BLaER1 (cell line): ENCODE results near the gene UBE3C.
A peak's percentile ranks its signal among the peaks of the same experiment; 100 is the strongest.
"Not testable (repeated sequence)": the region's sequence is repeated elsewhere in the genome, so short reads cannot be mapped to it uniquely, and the experiment has no call there.

ENCODE experiments used
- H3K27ac ChIP-seq: shearing (Covaris generic); formaldehyde crosslinking; 2 replicates; pipeline ENCODE4 v1.8.1; 2022
- H3K27me3 ChIP-seq: shearing (Covaris generic); formaldehyde crosslinking; 2 replicates; pipeline ENCODE4 v1.8.1; 2022
- H3K36me3 ChIP-seq: shearing (Covaris generic); formaldehyde crosslinking; 2 replicates; pipeline ENCODE4 v1.8.1; 2022
- H3K4me1 ChIP-seq: shearing (Covaris generic); formaldehyde crosslinking; 2 replicates; pipeline ENCODE4 v1.8.1; 2022
- H3K4me2 ChIP-seq: shearing (Covaris generic); formaldehyde crosslinking; 2 replicates; pipeline ENCODE4 v1.8.1; 2022
- H3K4me3 ChIP-seq: shearing (Covaris generic); formaldehyde crosslinking; 2 replicates; pipeline ENCODE4 v1.8.1; 2022
- H3K9ac ChIP-seq: shearing (Covaris generic); formaldehyde crosslinking; 2 replicates; pipeline ENCODE4 v1.8.1; 2022
- H3K9me3 ChIP-seq: shearing (Covaris generic); formaldehyde crosslinking; 2 replicates; pipeline ENCODE4 v1.8.1; 2022
- H4K20me1 ChIP-seq: shearing (Covaris generic); formaldehyde crosslinking; 2 replicates; pipeline ENCODE4 v1.8.1; 2022
- Cebpa-rat ChIP-seq: shearing (Covaris generic); IDR thresholded peaks from 2 replicates; pipeline ENCODE4 v1.8.1; 2022

Gene UBE3C

DNA sequence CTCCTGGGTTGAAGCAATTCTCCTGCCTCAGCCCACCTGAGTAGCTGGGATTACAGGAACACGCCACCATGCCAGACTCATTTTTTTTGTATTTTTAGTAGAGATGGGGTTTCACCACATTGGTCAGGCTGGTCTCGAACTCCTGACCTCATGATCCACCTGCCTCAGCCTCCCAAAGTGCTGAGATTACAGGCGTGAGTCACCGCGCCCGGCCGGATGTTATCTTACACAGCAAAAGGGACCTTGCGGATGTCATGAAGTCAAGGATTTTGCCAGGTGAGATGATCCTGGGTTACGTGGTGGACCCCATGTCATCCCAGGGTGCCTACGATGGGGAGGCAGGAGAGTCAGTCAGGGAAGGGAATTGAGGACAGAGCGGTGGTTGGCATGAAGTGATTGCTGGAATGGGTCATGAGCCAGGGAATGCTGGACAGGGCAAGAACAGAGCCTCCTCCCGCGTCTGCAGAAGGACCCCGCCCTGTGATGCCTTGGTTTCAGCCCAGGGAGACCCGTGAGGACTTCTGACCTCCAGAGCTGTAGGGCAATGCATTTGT lies 8.7 kb upstream of the UBE3C start:
- no peak for TF ChIP-seq Cebpa-rat
- H3K27me3 ChIP-seq = no peaks in the 10 kb centered on the region
- H3K9ac ChIP-seq = no peak overlapping the region

DNA sequence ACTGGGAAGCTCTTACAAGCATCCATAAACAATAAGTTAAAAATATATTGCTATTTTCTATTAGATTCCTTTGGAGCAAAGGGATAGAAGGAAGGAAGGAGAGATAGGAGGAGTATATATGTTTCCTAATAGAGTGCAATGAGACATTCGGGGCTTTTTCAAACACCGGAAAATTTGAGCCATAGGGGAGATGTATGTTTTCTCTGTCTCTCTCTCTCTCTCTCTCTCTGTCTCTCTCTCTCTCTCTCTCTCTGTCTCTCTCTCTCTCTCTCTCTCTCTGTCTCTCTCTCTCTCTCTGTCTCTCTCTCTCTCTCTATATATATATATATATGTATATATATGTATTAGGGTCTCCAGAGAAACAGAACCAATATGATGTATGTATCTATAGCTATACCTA lies 7.9 kb upstream of the UBE3C start:
- H3K36me3 ChIP-seq, H3K9ac ChIP-seq, H3K27me3 ChIP-seq, H3K4me2 ChIP-seq, H4K20me1 ChIP-seq, H3K27ac ChIP-seq, H3K9me3 ChIP-seq, H3K4me1 ChIP-seq, H3K4me3 ChIP-seq: not testable (repeated sequence)

More for the DNA sequence above, 8.7 kb upstream of the UBE3C start:
- Histone ChIP-seq H3K4me2 (no peak overlapping the region), H3K4me1 (peaks cover 10% of the 10 kb centered on the region), H3K27ac (no peak overlapping the region), H3K36me3 (no peaks in the 10 kb centered on the region), H3K4me3 (no peak overlapping the region), H4K20me1 (no peaks in the 10 kb centered on the region), H3K9me3 (no peaks in the 10 kb centered on the region)

- Histone ChIP-seq H3K4me3 (no peak overlapping the region), H3K27me3 (no peaks in the 10 kb centered on the region), H3K4me1 (peaks cover under 1% of the 10 kb centered on the region), H3K27ac (no peak overlapping the region), H4K20me1 (no peaks in the 10 kb centered on the region), H3K36me3 (no peaks in the 10 kb centered on the region), H3K4me2 (no peak overlapping the region), H3K9ac (no peak overlapping the region), H3K9me3 (no peaks in the 10 kb centered on the region)
- no peak for TF ChIP-seq Cebpa-rat
Measured at GRCh38 chr7:157132796-157133195, 5.9 kb upstream of the UBE3C start.

DNA sequence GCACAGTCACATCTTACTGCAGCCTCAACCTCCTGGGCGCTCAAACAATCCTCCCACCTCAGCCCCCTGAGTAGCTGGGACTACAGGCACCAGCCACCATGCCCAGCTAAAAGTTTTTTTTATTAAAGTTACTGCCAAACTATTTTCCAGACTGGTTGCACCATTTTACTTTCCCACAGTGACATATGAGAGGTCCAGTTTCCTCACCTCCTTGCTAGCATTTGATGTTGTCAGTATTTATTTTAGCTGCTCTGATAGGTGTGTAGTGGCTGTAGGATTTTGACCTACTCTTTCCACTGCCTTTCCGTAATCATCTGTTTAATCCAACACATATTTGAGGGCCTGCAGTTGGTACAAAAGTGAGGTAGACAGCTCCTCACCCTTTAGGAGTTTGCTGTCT lies 5.4 kb upstream of the UBE3C start:
- no peaks in the 10 kb centered on the region for H3K27me3 ChIP-seq

DNA sequence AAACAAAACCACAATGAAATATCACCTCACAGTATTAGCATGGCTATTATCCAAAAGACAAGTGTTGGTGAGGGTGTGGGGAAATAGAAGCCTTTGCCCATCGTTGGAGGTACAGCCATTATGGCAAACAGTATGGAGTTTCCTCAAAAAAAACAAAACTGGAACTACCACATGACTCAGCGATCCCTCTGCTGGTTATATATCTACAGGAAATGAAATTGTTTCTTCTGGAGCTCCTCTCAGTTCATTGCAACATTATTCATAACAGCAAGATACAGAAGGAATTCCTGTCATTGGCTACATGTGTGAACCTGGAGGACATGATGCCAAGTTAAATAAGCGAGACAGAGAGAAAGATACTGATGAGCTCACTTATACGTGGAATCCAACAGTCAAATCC lies 2.4 kb upstream of the UBE3C start:
- Histone ChIP-seq H3K36me3 (peaks cover 12% of the 10 kb centered on the region), H3K27me3 (no peaks in the 10 kb centered on the region), H4K20me1 (peaks cover 22% of the 10 kb centered on the region), H3K4me2 (no peak overlapping the region), H3K4me1 (peaks cover 18% of the 10 kb centered on the region), H3K4me3 (no peak overlapping the region), H3K9ac (no peak overlapping the region), H3K9me3 (no peaks in the 10 kb centered on the region), H3K27ac (no peak overlapping the region)
- TF ChIP-seq Cebpa-rat = no peak

More for the DNA sequence above, 5.4 kb upstream of the UBE3C start:
- Histone ChIP-seq H3K9ac (no peak overlapping the region), H3K4me3 (no peak overlapping the region), H3K4me2 (no peak overlapping the region), H3K27ac (no peak overlapping the region), H3K4me1 (peaks cover 5% of the 10 kb centered on the region), H4K20me1 (no peaks in the 10 kb centered on the region), H3K36me3 (no peaks in the 10 kb centered on the region), H3K9me3 (no peaks in the 10 kb centered on the region)
- TF ChIP-seq Cebpa-rat = no peak

DNA sequence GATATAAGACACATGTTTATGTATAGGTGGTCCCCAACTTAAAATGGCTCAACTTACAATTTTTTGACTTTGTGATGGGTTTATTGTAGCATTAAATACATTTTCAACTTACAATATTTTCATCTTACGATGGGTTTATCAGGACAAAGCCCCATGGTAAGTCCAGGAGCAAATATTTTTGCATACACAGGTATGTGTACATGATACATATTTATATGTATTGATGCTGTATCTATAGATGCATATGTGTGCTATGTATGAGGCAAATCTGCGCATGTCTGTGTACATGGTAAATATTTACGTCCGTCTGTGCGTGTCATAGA lies 664 bp upstream of the UBE3C start:
- no peaks in the 10 kb centered on the region for H3K27me3 ChIP-seq
- H3K9me3 ChIP-seq = no peaks in the 10 kb centered on the region
- H3K27ac ChIP-seq = peak overlapping the region; percentile 74
- H3K9ac ChIP-seq = peak overlapping the region; percentile 73
- H4K20me1 ChIP-seq = peaks cover 39% of the 10 kb centered on the region
- H3K36me3 ChIP-seq = peaks cover 28% of the 10 kb centered on the region
- peak overlapping the region; percentile 69 for H3K4me2 ChIP-seq
- H3K4me1 ChIP-seq = peaks cover 29% of the 10 kb centered on the region
- peak overlapping the region; percentile 98 for H3K4me3 ChIP-seq
- no peak for TF ChIP-seq Cebpa-rat

DNA sequence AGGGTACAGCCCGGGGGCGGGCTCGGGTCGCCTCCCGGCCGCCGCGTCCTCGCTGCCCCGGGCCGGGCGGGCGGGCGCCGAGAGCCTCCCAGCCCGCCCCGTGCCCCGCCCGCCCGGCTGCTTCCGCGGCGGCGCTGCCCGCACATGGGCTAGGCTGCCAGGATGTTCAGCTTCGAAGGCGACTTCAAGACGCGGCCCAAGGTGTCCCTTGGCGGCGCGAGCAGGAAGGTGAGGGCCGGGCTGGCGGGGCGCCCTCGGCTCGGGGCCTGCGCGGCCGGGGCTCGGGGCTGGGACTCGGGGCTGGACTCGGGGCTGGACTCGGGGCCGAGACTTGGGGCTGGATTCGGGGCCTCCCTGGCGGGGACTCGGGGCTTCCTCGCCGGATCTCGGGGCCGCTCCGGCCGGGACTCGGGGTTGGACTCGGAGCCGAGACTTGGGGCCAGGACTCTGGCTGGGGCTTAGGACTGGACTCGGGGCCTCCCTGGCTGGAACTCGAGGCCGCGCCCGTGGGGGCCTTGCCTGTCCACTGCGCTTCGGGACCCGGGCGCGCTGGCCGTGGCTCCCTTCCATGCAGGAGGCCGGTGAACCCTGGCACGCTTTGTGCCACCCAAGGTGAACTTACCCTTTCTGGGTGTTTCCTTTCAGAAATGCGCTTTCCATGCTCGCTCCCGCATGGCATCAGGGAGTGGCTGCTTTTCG lies 534 bp downstream of the UBE3C start:
- peak overlapping the region; percentile 98 for H3K4me3 ChIP-seq
- peaks cover 40% of the 10 kb centered on the region for H3K36me3 ChIP-seq
- TF ChIP-seq Cebpa-rat = no peak
- H3K27me3 ChIP-seq = no peaks in the 10 kb centered on the region
- peak overlapping the region; percentile 95 for H3K4me2 ChIP-seq
- no peaks in the 10 kb centered on the region for H3K9me3 ChIP-seq
- H3K4me1 ChIP-seq = peaks cover 33% of the 10 kb centered on the region
- H4K20me1 ChIP-seq = peaks cover 51% of the 10 kb centered on the region
- peak overlapping the region; percentile 95 for H3K27ac ChIP-seq
- peak overlapping the region; percentile 99 for H3K9ac ChIP-seq

DNA sequence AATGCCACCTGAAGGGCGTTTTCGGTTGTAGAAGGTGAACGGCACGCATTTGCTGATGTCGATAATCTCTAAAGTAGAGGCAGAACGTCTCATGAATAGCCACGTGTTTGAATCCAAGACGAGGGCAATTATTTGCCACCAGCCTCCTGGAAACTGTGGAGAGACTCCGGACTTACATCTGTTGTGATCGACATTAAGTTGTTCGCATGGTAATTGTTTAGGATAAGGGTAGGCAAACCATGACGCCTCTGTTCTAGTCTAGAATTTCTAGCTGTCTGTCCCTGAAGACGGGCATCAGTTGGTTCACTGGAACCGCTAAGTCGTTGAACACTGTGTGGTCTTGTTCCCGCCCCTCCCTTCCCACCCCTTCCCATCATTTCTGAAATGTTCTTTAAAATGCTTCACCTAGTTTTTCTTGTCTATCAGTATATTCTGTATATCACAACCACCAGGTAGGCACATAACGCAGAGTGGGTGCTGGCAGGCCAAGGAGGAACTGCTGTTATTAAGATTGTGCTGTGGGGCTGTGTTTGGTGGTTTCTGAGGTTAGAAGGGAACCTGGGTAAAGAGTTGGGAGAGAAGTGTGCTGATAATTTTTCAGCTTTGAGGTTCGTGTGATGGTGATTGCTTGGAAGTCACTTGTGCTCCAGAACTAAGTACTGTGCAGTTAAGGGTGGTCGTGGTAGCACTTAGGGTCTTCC lies 1.2 kb downstream of the UBE3C start:
- Histone ChIP-seq H3K27me3 (no peaks in the 10 kb centered on the region), H3K4me2 (peak overlapping the region; percentile 95), H3K4me3 (peak overlapping the region; percentile 98), H3K9ac (peak overlapping the region; percentile 99), H3K9me3 (peaks cover 2% of the 10 kb centered on the region), H3K36me3 (peaks cover 46% of the 10 kb centered on the region), H3K27ac (peak overlapping the region; percentile 95), H3K4me1 (peaks cover 33% of the 10 kb centered on the region), H4K20me1 (peaks cover 58% of the 10 kb centered on the region)
- TF ChIP-seq Cebpa-rat = no peak

- peaks cover 52% of the 10 kb centered on the region for H3K36me3 ChIP-seq
- H3K9me3 ChIP-seq = peaks cover 5% of the 10 kb centered on the region
- no peaks in the 10 kb centered on the region for H3K27me3 ChIP-seq
- H3K9ac ChIP-seq = peak overlapping the region; percentile 99
- peaks cover 33% of the 10 kb centered on the region for H3K4me1 ChIP-seq
- H3K27ac ChIP-seq = no peak overlapping the region
- peak overlapping the region; percentile 95 for H3K4me2 ChIP-seq
- H3K4me3 ChIP-seq = peak overlapping the region; percentile 98
- no peak for TF ChIP-seq Cebpa-rat
- H4K20me1 ChIP-seq = peaks cover 64% of the 10 kb centered on the region
Measured at GRCh38 chr7:157140511-157140905, 1.8 kb downstream of the UBE3C start.

- no peak for TF ChIP-seq Cebpa-rat
- peaks cover 75% of the 10 kb centered on the region for H4K20me1 ChIP-seq
- no peak overlapping the region for H3K4me3 ChIP-seq
- peaks cover 33% of the 10 kb centered on the region for H3K4me1 ChIP-seq
- peak overlapping the region; percentile 95 for H3K4me2 ChIP-seq
- no peak overlapping the region for H3K27ac ChIP-seq
- H3K36me3 ChIP-seq = peaks cover 63% of the 10 kb centered on the region
- peaks cover 7% of the 10 kb centered on the region for H3K9me3 ChIP-seq
- H3K9ac ChIP-seq = 0 out of 2 replicates have a peak overlapping the region, but pooled peaks have one; percentile 99
- H3K27me3 ChIP-seq = no peaks in the 10 kb centered on the region
Measured at GRCh38 chr7:157141525-157142060, 2.9 kb downstream of the UBE3C start.
